GM19099 (cell line): ENCODE data around the gene KRT74.

Source experiments
- POLR2A ChIP-seq: IDR thresholded peaks from 3 replicates; pipeline ENCODE4 v1.6.1; 2011; ENCODE audit warnings: low read depth; ENCODE audit not compliant: insufficient read length; ENCODE audit errors: extremely low read depth

The KRT74 gene

GRCh38 chr12:52606581-52607218 is 33.1 kb upstream of the KRT74 start:
- no peak for TF ChIP-seq POLR2A

GRCh38 chr12:52606096-52606495 is 32.5 kb upstream of the KRT74 start:
- no peak for TF ChIP-seq POLR2A

- no peak for TF ChIP-seq POLR2A
These were observed 31.9 kb upstream of the KRT74 start for GRCh38 chr12:52605542-52605941.

- no peak for TF ChIP-seq POLR2A
These were observed 31.2 kb upstream of the KRT74 start for GRCh38 chr12:52604859-52605258.

- no peak for TF ChIP-seq POLR2A
These were observed 29.7 kb upstream of the KRT74 start for GRCh38 chr12:52603314-52603713.

- no peak for TF ChIP-seq POLR2A
These were observed 28.9 kb upstream of the KRT74 start for GRCh38 chr12:52602552-52602951.

GRCh38 chr12:52601671-52602070 is 28.0 kb upstream of the KRT74 start:
- no peak for TF ChIP-seq POLR2A

- TF ChIP-seq POLR2A: no peak
These were observed 27.4 kb upstream of the KRT74 start, which contains the start of gene KRT72 for GRCh38 chr12:52600941-52601481. Gene KRT72, minus strand, starts transcription at chr12:52601463. Its CDS starts 11 bp downstream, at chr12:52601452.

- TF ChIP-seq POLR2A: no peak
These were observed 26.8 kb upstream of the KRT74 start for GRCh38 chr12:52600475-52600874.

- TF ChIP-seq POLR2A: no peak
These were observed 26.4 kb upstream of the KRT74 start for GRCh38 chr12:52600071-52600470.

GRCh38 chr12:52598966-52599365 is 25.3 kb upstream of the KRT74 start:
- no peak for TF ChIP-seq POLR2A

- TF ChIP-seq POLR2A: no peak
These were observed 17.9 kb upstream of the KRT74 start for GRCh38 chr12:52591521-52591920.

- TF ChIP-seq POLR2A: no peak
These were observed 16.4 kb upstream of the KRT74 start for GRCh38 chr12:52590021-52590420.

- TF ChIP-seq POLR2A: no peak
These were observed 13.9 kb upstream of the KRT74 start for GRCh38 chr12:52587563-52587962.

GRCh38 chr12:52585946-52586345 is 12.3 kb upstream of the KRT74 start:
- no peak for TF ChIP-seq POLR2A

- no peak for TF ChIP-seq POLR2A
These were observed 11.4 kb upstream of the KRT74 start for GRCh38 chr12:52585066-52585465.
